ENCODE measurements around the gene FHAD1.
A peak's percentile ranks its signal among the peaks of the same experiment; 100 is the strongest.
"Not testable (repeated sequence)": the region's sequence is repeated elsewhere in the genome, so short reads cannot be mapped to it uniquely, and the experiment has no call there.

Gene FHAD1

GRCh38 chr1:15350151-15350550 lies 103.1 kb downstream of the FHAD1 start:
- no peak for DNase-seq

- no peak for DNase-seq
These were observed 103.7 kb downstream of the FHAD1 start for GRCh38 chr1:15350551-15351200.

GRCh38 chr1:15351310-15351709 lies 104.3 kb downstream of the FHAD1 start:
- no peak for DNase-seq

GRCh38 chr1:15352128-15352957 lies 105.3 kb downstream of the FHAD1 start:
- DNase-seq = peak; percentile 69

GRCh38 chr1:15353839-15354579 lies 107.0 kb downstream of the FHAD1 start:
- peak; percentile 17 for DNase-seq

- DNase-seq = peak; percentile 50
These were observed 107.5 kb downstream of the FHAD1 start for GRCh38 chr1:15354580-15354965.

GRCh38 chr1:15355968-15356625 lies 109.1 kb downstream of the FHAD1 start:
- DNase-seq = peak; percentile 83

- no peak for DNase-seq
These were observed 110.7 kb downstream of the FHAD1 start for GRCh38 chr1:15357612-15358207.

GRCh38 chr1:15358565-15359133 lies 111.6 kb downstream of the FHAD1 start:
- DNase-seq = no peak

GRCh38 chr1:15360700-15361099 lies 113.7 kb downstream of the FHAD1 start:
- no peak for DNase-seq

GRCh38 chr1:15362096-15362736 lies 115.2 kb downstream of the FHAD1 start:
- DNase-seq = no peak

GRCh38 chr1:15362737-15363128 lies 115.7 kb downstream of the FHAD1 start:
- no peak for DNase-seq

- no peak for DNase-seq
These were observed 117.7 kb downstream of the FHAD1 start for GRCh38 chr1:15364740-15365139.

- DNase-seq = no peak
These were observed 121.9 kb downstream of the FHAD1 start for GRCh38 chr1:15368888-15369287.

- no peak for DNase-seq
These were observed 123.2 kb downstream of the FHAD1 start for GRCh38 chr1:15370268-15370667.

GRCh38 chr1:15370781-15371520 lies 123.9 kb downstream of the FHAD1 start:
- no peak for DNase-seq

GRCh38 chr1:15371610-15372545 lies 124.9 kb downstream of the FHAD1 start:
- DNase-seq = no peak

- no peak for DNase-seq
These were observed 131.7 kb downstream of the FHAD1 start for GRCh38 chr1:15378729-15379128.

GRCh38 chr1:15379151-15379550 lies 132.1 kb downstream of the FHAD1 start:
- not testable (repeated sequence) for DNase-seq

Measured in fibroblast of upper back skin (primary cell).